ENCODE data around the gene ZC3H18. TPM values are rescaled to one million over a fixed set of nuclear protein-coding genes. Genes with fewer than 3 reads are reported as not detected.
"Not testable (repeated sequence)": the region's sequence is repeated elsewhere in the genome, so short reads cannot be mapped to it uniquely, and the experiment has no call there.

ZC3H18 gene
- total and polyA plus RNA-seq, 2 experiments from 2014 or later, result 16.8 to 37.1 TPM

DNA sequence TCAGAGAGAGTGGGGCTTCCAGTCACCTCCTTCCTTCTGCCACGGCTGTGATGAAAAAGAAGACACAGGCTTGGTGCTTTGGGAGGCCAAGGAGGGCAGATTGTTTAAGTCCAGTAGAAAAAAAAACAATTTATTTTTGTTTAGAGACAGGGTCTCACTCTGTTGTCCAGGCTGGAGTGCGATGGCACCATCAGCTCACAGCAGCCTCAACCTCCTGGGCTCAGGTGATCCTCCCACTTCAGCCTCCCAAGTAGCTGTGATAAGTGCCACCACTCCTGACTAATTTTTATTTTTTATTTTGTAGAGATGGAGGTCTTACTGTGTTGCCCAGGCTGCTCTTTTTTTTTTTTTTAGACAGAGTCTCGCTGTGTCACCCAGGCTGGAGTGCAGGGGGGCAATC, 95.4 kb downstream of the ZC3H18 start:
- Histone ChIP-seq H3K9me3 (ENCODE audit: low read depth) (no peaks in the 10 kb centered on the region), H4K20me1 (ENCODE audit: insufficient read depth, poor library complexity, severe bottlenecking) (peaks cover 15% of the 10 kb centered on the region), H3K9me2 (replicated peaks; ENCODE audit: insufficient read depth) (no peaks in the 10 kb centered on the region), H3K36me3 (replicated peaks; ENCODE audit: insufficient read depth, low read depth) (no peaks in the 10 kb centered on the region), H2AFZ (no peak overlapping the region), H3K27me3 (no peaks in the 10 kb centered on the region), H3K4me2 (no peak overlapping the region), H3K4me1 (ENCODE audit: insufficient read depth) (peaks cover 14% of the 10 kb centered on the region), H3K79me2 (peaks cover 42% of the 10 kb centered on the region), H3K4me3 (no peak overlapping the region), H3K27ac (no peak overlapping the region)
- TF ChIP-seq EZH2 (IDR thresholded peaks at IDR 0.05; ENCODE audit: borderline replicate concordance), result no peak
- TF ChIP-seq, protein P1, sequence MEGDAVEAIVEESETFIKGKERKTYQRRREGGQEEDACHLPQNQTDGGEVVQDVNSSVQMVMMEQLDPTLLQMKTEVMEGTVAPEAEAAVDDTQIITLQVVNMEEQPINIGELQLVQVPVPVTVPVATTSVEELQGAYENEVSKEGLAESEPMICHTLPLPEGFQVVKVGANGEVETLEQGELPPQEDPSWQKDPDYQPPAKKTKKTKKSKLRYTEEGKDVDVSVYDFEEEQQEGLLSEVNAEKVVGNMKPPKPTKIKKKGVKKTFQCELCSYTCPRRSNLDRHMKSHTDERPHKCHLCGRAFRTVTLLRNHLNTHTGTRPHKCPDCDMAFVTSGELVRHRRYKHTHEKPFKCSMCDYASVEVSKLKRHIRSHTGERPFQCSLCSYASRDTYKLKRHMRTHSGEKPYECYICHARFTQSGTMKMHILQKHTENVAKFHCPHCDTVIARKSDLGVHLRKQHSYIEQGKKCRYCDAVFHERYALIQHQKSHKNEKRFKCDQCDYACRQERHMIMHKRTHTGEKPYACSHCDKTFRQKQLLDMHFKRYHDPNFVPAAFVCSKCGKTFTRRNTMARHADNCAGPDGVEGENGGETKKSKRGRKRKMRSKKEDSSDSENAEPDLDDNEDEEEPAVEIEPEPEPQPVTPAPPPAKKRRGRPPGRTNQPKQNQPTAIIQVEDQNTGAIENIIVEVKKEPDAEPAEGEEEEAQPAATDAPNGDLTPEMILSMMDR (IDR thresholded peaks at IDR 0.05; ENCODE audit: poor library complexity), result no peak
- TF ChIP-seq EZH2phosphoT487 (IDR thresholded peaks at IDR 0.05; ENCODE audit: low read depth, severe bottlenecking, unreplicated experiment), result no peak
- 90% methylated on average over 3 of the region's 3 CpGs for WGBS (ENCODE audit: low lambda C conversion rate, missing lambda C conversion rate)
- DNase-seq (ENCODE audit: low spot score), result no peak

DNA sequence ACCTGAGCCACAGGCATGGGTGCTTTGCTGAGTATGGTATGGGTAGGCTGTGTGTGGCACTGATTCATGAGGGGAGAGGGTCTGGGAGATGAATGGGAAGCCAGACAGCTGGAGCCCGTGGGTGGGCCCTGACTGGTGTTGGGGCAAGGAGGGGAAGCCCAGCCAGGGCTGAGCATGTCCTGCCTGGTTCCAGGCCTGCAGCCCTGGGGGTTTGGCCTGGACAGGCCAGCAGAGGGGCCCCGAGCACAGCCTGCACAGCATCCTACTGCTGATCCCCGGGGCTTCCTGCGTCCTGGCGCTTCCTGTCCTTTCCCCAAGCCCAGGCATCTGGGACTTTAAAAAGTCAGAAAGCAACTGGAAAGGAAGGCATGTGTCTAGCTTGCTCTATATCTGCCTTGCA, 97.3 kb downstream of the ZC3H18 start:
- Histone ChIP-seq H3K4me1 (ENCODE audit: insufficient read depth) (peaks cover 2% of the 10 kb centered on the region), H3K79me2 (peaks cover 23% of the 10 kb centered on the region), H3K27me3 (no peaks in the 10 kb centered on the region), H3K9me3 (ENCODE audit: low read depth) (no peaks in the 10 kb centered on the region), H3K9me2 (replicated peaks; ENCODE audit: insufficient read depth) (no peaks in the 10 kb centered on the region), H4K20me1 (ENCODE audit: insufficient read depth, poor library complexity, severe bottlenecking) (peaks cover under 1% of the 10 kb centered on the region), H3K27ac (no peak overlapping the region), H3K36me3 (replicated peaks; ENCODE audit: insufficient read depth, low read depth) (no peaks in the 10 kb centered on the region), H3K4me2 (no peak overlapping the region), H2AFZ (no peak overlapping the region), H3K4me3 (no peak overlapping the region)
- TF ChIP-seq, protein P1 (IDR thresholded peaks at IDR 0.05; ENCODE audit: poor library complexity), result no peak
- TF ChIP-seq EZH2 (IDR thresholded peaks at IDR 0.05; ENCODE audit: borderline replicate concordance), result no peak
- TF ChIP-seq EZH2phosphoT487 (IDR thresholded peaks at IDR 0.05; ENCODE audit: low read depth, severe bottlenecking, unreplicated experiment), result no peak
- WGBS (ENCODE audit: low lambda C conversion rate, missing lambda C conversion rate), result 50% methylated on average over 5 of the region's 5 CpGs
- DNase-seq (ENCODE audit: low spot score), result no peak

DNA sequence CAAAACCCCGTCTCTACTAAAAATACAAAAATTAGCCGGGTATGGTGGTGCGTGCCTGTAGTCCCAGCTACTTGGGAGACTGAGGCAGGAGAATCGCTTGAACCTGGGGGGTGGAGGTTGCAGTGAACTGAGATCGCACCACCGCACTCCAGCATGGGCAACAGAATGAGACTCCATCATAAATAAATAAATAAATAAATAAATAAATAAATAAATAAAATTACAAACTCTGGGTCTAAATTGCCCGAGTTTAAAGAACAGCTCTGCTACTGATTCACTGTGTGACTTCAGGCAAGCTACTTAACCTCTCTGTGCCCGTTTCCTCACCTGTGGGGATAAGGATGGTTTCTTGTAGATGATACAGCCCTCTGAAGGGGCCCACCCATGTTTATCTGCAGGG, 99.3 kb downstream of the ZC3H18 start:
- not testable (repeated sequence) for H3K9me3 ChIP-seq (ENCODE audit: low read depth); H3K9me2 ChIP-seq (replicated peaks; ENCODE audit: insufficient read depth); H3K36me3 ChIP-seq (replicated peaks; ENCODE audit: insufficient read depth, low read depth); H3K4me1 ChIP-seq (ENCODE audit: insufficient read depth); H3K27ac ChIP-seq; H3K4me3 ChIP-seq; DNase-seq (ENCODE audit: low spot score); H2AFZ ChIP-seq; H3K4me2 ChIP-seq; H3K27me3 ChIP-seq; H4K20me1 ChIP-seq (ENCODE audit: insufficient read depth, poor library complexity, severe bottlenecking)
- H3K79me2 ChIP-seq, result peaks cover 11% of the 10 kb centered on the region
- 95% methylated on average over 8 of the region's 8 CpGs for WGBS (ENCODE audit: low lambda C conversion rate, missing lambda C conversion rate)

DNA sequence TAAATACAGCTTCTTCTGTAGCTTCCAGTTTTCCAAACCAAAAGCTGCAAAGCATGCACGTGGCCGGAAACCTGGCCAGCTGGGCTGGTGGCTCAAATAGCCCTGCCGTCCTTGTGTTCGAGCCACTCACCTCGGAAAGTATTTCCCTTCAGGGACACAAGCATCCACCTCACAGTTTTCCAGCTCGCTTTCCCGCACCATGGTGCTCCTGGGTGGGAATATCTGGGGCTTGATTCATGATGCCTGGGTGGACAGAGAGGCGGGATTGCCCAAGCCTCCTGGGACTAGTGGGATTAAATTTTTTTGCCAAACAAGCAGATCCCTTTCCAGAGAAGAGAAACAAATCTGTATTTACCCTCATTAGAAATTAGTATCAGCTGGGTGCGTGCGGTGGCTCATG, 99.8 kb downstream of the ZC3H18 start:
- 87% methylated on average over 10 of the region's 10 CpGs for WGBS (ENCODE audit: low lambda C conversion rate, missing lambda C conversion rate)
- Histone ChIP-seq H3K27me3 (no peaks in the 10 kb centered on the region), H3K36me3 (replicated peaks; ENCODE audit: insufficient read depth, low read depth) (no peaks in the 10 kb centered on the region), H3K9me2 (replicated peaks; ENCODE audit: insufficient read depth) (no peaks in the 10 kb centered on the region), H3K4me1 (ENCODE audit: insufficient read depth) (no peaks in the 10 kb centered on the region), H4K20me1 (ENCODE audit: insufficient read depth, poor library complexity, severe bottlenecking) (no peaks in the 10 kb centered on the region), H3K27ac (no peak overlapping the region), H3K4me2 (no peak overlapping the region), H3K79me2 (peaks cover 6% of the 10 kb centered on the region), H3K4me3 (no peak overlapping the region), H3K9me3 (ENCODE audit: low read depth) (no peaks in the 10 kb centered on the region), H2AFZ (no peak overlapping the region)
- no peak for DNase-seq (ENCODE audit: low spot score)
- TF ChIP-seq EZH2 (IDR thresholded peaks at IDR 0.05; ENCODE audit: borderline replicate concordance) (no peak), EZH2phosphoT487 (IDR thresholded peaks at IDR 0.05; ENCODE audit: low read depth, severe bottlenecking, unreplicated experiment) (no peak)
- TF ChIP-seq, protein P1 (IDR thresholded peaks at IDR 0.05; ENCODE audit: poor library complexity), result no peak
